HG02610 (cell line): ENCODE measurements around the gene RELA.
"Not testable (repeated sequence)": the region's sequence is repeated elsewhere in the genome, so short reads cannot be mapped to it uniquely, and the experiment has no call there.

Experiments used
- ATAC-seq: cut with Tn5 transposase; IDR thresholded peaks from one replicate; pipeline ENCODE4 v1.9.1; 2021; ENCODE audit warnings: mild to moderate bottlenecking, moderate library complexity; ENCODE audit not compliant: unreplicated experiment

RELA gene

DNA sequence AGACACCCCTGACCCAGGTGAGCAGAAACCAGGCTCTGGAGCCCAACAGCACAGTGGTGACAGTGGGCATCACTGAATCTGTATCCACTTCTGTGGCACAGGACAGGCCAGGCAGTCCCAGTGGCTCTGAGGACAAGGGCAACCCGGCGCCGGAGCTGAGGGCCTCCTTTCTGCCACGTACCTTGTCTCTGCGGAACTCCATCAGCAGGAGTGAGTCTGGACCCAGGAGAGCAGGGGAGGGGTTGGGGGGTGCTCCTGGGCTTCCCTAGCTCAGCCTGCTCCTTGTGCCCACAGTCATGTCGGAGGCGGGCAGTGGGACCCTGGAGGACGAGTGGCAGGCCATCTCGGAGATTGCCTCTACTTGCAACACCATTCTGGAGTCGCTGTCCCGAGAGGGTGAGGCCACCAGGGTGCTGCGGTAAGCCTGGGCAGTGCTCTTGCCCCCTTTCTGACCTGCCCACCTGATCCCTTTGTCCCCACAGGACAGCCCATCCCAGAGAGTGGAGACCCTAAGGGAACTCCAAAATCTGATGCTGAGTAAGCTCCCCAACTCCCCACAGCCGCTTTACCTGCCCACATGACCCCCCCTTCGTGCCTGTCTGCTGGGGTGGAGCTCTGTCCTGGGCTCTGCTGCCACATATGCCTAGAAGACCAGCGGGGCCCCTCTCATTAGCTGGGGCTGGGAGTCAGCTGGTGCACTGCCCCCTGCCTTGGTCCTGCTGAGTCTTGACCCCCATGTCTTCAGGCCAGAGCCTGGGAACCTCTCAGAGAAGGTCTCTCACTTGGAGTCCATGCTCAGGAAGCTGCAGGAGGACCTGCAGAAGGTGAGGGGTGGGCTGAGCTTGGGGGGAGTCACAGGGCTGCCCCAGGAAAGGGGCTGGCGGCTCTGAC lies 12.8 kb downstream of the RELA start:
- ATAC-seq = no peak

DNA sequence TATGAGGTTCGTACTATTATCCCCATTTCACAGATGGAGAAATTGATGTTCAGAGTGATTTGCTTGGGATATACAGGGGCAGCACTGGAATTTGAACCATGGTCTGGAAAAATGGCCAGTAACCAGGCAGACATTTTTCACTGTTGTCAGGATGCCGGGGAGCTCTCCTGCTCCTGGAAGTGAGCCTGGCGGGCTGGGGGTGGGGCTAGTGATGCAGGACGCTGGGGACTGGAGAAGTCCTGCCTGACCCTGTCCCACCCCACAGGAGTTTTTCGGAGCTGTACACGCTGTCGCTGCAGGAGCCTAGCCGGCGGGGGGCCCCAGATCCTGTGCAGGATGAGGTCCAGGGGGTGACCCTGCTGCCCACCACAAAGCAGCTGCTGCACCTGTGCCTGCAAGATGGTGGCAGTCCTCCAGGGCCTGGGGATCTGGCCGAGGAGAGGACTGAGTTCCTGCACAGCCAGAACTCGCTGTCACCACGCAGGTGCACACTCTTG lies 13.7 kb downstream of the RELA start:
- ATAC-seq = no peak

DNA sequence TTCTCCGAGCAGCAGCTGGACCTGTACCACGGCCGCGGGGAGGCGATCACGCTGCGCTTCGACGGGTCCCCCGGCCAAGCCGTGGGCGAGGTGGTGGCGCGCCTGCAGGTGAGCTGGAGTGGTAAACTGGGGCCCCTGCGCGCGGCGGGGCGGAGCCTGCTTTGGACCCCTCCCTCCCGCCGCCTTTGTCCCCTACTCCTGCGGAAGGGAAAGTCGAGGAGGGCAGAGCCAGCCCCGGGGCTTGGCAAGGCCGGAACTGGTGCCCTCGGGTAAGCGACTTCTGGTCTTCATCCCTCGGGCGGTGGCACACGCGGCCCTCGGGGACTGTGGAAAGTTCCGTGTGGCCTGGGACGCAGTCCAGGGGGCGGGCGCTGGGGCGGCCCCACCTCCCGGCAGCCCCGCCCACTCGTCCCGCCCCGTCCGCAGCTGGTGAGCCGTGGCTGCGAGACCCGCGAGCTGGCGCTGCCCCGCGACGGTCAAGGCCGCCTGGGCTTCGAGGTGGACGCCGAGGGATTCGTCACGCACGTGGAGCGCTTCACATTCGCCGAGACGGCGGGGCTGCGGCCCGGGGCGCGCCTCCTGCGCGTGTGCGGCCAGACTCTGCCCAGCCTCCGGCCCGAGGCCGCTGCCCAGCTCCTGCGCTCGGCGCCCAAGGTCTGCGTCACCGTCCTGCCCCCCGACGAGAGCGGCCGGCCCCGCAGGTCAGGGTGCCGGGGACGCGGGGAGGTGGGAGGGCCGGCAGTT lies 15.6 kb downstream of the RELA start:
- no peak for ATAC-seq

DNA sequence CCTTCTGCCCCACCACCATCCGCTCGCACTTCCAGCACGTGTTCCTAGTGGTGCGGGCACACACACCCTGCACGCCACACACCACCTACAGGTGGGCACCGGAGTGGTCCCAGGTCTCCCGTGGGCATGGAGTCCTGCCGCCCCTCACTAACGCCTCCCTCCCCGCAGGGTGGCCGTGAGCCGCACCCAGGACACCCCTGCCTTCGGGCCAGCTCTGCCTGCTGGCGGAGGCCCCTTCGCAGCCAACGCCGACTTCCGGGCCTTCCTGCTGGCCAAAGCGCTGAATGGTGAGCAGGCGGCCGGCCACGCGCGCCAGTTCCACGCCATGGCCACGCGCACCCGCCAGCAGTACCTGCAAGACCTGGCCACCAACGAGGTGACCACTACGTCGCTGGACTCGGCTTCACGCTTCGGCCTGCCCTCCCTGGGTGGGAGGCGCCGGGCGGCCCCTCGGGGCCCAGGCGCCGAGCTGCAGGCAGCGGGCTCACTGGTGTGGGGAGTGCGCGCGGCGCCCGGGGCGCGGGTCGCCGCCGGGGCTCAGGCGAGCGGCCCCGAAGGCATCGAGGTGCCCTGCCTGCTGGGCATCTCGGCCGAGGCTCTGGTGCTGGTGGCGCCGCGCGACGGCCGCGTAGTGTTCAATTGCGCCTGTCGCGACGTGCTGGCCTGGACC lies 16.3 kb downstream of the RELA start:
- ATAC-seq = no peak

DNA sequence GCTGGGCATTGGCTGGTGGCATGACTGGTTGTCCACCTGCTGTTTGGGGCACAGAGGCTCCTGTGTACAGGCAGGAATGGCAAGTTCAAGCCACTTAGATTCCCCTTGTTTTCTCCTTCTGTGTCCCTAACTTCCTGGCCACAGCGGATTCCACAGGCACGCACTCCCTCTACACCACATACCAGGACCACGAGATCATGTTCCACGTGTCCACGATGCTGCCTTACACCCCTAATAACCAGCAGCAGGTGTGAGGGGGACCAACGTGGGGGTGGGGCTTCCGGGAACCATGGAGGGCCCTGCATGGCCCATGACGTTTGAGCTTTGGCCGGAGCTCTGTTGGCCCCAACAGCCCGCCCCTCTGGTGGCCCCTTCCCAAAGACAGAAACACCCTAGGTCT lies 17.0 kb downstream of the RELA start:
- no peak for ATAC-seq

DNA sequence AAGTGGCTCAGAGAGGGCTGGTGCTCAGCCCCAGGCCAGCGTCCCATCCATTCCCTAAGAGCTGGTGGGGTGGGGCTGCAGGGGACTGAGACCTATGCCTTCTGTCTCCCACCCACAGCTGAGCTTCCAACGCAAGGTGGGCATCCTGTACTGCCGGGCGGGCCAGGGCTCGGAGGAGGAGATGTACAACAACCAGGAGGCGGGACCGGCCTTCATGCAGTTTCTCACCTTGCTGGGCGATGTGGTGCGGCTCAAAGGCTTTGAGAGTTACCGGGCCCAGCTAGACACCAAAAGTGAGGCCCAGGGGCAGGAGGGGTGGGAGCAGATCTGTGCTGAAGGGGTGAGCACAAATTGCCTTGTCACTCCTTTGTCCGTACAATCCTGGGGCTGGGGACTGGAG lies 17.9 kb downstream of the RELA start:
- no peak for ATAC-seq

DNA sequence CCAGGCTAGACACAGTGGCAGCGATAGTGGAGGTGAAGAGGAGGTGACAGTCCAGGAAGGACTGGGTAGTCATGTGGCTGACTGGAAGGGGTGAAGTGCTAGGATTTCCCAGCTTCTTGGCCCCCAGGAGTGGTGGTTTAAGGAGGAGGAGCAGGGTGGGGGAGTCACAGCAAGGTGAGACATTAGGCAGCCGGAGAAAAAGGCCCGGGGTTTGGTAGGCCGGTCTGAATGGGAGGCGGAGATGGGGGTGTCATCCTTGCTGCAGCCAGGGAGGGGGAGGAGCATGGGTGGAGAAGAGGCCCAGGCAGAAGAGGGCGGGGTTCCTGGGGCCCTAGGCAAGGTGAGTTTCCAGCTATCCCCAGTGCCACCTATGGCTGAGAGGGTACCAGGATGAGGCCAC lies 18.7 kb downstream of the RELA start:
- ATAC-seq = no peak

DNA sequence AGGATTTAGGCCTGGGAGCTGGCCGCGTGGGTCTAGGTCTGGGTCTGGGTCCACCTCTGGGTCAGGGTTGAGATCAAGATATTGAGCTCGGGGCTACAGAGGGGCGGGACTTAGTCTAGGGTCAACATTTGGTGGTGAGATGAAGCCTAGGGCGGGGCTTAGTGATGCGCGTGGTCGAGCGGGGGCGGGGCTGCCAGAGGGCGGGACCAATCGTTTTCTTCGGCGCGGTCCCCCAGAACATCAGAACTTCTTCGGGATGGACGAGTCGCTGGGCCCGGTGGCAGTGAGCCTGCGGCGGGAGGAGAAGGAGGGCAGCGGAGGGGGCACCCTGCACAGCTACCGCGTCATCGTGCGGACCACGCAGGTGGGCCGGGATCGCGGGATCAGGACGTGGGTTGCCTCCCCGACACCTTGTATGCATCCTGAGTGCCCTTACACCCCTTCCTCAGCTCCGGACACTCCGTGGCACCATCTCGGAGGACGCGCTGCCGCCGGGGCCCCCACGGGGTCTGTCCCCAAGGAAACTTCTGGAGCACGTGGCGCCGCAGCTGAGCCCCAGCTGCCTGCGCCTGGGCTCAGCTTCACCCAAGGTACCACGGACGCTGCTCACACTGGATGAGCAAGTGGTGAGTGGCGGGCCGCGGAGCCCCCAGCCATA lies 20.6 kb downstream of the RELA start:
- no peak for ATAC-seq

DNA sequence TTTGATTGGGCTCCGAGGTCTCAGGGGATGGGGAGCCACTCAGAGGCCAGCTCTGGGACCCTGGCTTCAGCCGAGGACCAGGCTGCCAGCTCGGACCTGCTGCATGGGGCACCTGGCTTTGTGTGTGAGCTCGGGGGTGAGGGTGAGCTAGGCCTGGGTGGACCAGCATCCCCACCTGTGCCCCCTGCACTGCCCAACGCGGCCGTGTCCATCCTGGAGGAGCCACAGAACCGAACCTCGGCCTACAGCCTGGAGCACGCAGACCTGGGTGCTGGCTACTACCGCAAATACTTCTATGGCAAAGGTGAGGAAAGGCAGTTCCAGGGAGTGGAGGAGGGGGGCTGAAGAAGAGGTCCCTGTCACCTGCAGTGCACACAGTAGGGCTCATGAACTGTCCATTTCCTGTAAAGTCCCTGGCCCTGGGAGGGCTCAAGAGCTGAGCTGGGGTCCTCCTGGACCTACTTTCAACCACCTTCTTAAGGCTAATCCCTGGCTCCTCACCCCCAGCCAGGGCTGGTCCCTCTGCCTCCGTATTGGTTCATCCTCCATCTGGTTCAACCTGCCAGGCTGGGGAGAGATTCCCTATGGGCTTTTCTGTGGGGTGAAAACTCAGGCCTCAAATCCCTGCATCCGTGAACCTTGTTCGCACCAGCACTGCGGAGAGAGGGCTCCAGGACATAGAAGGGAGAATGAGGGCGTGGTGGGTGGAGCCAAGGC lies 21.3 kb downstream of the RELA start:
- ATAC-seq = no peak

DNA sequence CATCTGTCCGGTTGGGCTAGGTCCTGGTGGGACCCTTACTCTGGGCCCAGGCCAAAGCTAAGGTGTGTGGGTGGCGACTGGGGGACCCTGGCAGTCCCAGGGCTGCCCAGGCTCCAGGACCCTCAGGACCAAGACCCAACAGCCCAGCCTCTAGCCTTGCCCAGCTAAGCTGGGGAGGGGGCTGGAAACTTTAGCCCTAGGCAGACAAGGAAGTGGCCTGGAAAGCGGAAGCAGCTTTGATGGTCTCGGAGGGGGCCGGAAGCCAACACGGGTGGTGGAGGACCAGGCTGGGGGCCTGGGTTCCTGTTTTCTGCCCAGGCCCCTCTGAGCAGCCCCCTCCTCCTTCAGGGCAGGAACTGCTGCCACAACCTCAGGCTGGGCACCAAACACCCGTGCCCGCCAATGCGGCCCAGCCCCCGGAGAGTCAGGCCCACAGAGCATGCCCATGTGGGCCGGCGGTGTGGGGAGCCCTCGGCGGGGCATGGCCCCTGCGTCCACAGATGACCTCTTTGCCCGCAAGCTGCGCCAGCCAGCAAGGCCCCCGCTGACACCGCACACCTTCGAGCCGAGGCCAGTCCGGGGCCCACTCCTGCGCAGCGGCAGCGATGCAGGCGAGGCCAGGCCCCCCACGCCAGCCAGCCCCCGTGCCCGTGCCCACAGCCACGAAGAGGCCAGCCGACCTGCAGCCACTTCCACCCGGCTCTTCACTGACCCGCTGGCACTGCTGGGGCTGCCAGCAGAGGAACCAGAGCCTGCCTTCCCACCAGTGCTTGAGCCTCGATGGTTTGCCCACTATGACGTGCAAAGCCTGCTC lies 22.0 kb downstream of the RELA start:
- ATAC-seq = no peak

DNA sequence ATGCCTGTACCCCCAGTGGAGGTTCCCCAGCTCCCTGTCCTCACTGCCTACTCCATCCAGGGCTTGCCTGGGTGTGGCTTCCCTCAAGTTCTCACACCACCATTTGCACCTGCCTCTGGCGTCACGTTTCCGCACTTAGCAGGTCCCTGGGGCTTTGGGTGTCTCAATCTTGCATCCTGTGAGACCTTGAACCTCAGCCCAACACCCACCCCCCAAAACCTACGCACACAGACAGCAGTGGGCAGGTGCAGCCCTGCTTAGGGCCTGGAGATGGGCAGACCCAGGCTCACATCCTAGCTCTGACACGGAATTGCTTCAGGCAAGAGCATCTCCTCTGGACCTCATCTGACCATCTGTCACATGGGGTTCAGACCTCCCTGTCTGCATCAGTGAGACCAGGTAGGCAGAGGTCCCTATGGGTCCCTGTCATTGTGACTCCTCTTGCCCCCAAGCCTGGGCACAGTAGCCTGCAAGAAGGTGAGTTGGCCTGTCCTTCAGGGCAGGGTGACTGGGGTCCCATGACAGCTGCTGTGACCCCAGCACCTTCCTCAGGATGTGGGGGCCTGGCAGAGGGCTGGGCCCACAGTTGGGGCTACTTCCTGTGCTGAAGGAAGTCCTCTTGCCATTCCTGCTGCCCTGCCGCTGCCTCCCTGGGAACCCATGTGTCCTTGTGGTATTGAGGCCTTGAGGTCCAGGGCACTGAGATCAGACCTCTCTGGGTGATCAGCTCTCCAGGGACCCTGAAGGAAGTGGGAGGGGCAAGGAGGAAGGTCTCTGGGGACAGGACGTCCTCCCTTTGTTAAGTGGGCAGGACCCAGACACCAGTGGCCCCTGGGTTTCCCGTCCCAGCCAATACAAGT lies 22.9 kb downstream of the RELA start:
- ATAC-seq = peak; percentile 33

DNA sequence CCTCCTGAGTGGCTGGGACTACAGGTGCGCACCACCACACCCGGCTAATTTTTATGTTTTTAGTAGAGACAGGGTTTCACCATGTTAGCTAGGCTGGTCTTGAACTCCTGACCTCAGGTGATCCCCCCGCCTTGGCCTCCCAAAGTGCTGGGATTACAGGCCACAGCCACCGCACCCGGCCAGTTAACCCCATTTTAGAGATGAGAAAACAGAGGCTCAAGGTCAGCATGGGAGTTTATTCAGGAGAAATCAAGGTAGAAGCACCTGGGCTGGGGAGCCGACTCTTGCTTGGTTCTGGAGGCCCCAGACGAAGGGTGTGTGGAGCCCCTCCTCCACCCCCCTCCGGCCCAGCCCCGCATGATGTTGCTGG lies 23.5 kb downstream of the RELA start:
- ATAC-seq = not testable (repeated sequence)

DNA sequence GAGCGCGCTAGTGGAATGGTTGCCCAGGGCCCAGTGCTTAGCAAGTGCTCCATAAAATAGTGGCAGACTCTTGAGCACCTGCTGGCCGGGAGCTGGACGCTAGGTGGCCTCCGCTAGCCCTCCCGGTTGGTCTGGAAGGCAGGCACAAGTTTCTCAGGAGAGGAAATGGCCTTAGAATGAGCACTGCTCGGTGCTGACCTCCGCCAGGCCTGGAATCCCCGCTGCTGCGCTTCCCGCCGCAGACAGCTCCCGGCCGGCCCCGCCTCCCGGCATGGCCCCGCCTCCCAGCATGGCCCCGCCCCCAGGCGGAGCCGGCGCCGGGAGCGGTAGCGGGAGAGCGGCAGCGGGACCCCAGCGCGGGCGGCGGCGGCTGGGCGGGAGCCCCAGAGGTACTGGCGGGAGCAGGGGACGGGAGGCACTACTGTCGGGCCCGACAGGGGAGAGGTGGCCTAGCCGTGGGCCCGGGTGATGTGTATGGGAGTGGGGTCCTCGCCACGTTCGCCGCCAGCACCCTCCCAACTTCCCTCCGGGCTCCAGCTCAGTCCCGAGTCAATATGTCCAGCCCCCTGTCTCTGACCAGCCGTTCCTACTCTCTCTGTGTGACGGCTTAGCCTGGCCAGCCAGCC lies 24.8 kb downstream of the RELA start, which contains the start of gene SIPA1:
Gene SIPA1, plus strand, starts transcription at position 308 of the 626 bp plus-strand sequence. CDS start 2,821 bp downstream, outside the sequence.
- ATAC-seq = peak; percentile 53

DNA sequence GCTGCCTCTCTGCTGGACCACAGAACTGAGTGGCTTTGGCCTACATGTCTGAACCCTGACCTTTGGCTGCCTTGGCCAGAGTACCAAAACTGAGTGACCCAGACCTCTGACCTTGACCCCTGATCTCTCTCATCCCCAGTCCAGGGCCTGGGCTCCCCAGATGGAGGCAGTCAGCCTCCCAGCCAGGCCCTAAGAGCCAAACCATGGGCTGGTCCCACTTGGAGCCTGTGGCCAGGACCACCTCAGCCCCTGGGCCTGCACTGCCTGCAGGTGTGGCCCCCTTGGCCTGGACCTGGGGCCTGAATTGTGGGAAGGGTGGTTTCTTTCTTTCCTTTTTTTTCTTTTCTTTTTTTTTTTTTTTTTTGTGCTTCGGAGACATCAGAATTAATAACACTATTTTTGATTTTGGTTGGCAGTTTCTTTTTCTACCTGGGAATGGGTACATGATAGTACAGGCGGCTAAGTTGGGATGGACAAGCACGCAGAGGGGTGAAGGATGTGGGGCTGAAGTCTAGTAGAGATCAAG lies 25.6 kb downstream of the RELA start:
- ATAC-seq = no peak

DNA sequence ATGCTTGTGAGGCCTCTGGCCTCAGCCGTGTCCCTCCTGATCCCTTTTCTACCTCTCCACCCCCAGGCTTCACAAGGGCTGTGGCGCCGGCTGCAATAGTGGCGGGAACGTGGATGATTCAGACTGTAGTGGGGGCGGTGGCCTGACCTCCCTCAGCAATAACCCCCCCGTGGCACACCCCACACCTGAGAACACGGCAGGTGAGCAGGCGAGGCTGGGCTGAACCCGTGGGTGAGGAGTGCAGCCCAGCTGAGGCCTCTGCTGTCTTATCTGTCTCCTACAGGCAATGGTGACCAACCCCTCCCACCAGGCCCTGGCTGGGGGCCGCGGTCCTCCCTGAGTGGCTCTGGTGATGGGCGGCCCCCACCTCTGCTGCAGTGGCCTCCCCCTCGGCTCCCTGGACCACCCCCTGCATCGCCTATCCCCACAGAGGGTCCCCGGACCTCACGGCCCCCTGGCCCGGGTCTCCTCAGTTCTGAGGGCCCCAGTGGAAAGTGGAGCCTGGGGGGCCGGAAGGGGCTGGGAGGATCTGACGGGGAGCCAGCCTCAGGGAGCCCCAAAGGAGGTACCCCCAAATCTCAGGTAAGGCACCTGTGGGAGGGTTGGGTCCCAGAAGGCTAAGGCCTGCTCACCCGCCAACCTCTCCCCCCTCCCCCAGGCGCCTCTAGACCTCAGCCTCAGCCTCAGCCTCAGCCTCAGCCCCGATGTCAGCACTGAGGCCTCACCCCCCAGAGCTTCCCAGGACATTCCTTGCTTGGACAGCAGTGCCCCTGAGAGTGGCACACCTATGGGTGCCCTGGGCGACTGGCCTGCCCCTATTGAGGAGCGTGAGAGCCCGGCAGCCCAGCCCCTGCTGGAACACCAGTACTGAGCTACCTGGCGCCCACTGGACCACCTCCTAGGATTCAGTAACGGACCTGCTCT lies 26.3 kb downstream of the RELA start:
- no peak for ATAC-seq

DNA sequence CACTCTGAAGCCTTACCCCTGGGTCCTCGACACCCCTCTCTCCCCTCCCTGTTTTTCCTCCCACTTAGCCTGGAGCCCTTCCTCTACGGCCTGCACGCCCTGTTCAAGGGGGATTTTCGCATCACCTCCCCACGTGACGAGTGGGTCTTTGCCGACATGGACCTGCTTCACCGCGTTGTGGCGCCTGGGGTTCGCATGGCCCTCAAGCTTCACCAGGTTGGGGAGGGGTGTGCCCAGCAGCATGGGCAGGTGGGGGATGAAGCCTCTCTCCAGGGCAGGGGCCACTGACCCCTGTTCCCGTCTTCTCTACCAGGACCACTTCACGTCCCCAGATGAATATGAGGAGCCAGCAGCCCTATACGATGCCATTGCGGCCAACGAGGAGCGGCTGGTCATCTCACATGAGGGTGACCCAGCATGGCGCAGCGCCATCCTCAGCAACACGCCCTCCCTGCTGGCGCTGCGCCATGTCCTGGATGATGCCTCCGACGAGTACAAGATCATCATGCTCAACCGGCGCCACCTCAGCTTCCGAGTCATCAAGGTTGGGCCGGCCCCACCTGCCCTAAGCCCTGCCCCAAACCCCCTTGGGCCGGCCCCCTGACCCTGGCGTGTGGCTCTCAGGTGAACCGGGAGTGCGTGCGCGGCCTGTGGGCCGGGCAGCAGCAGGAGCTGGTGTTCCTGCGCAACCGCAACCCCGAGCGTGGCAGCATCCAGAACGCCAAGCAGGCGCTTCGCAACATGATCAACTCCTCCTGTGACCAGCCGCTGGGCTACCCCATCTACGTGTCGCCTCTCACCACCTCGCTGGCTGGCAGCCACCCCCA lies 27.6 kb downstream of the RELA start:
- no peak for ATAC-seq
